ENCODE data around the gene IRAG1.

Gene IRAG1

GRCh38 chr11:10666556-10667520 lies 26.7 kb downstream of the IRAG1 start:
- DNase-seq, result no peak

GRCh38 chr11:10664496-10664895 lies 29.1 kb downstream of the IRAG1 start:
- DNase-seq, result no peak

- DNase-seq, result no peak
These were observed 29.6 kb downstream of the IRAG1 start for GRCh38 chr11:10663990-10664389.

- no peak for DNase-seq
These were observed 30.2 kb downstream of the IRAG1 start for GRCh38 chr11:10663365-10663764.

- DNase-seq, result no peak
These were observed 33.2 kb downstream of the IRAG1 start for GRCh38 chr11:10660323-10660722.

- no peak for DNase-seq
These were observed 34.0 kb downstream of the IRAG1 start for GRCh38 chr11:10659339-10660216.

- no peak for DNase-seq
These were observed 34.8 kb downstream of the IRAG1 start for GRCh38 chr11:10658621-10659338.

- no peak for DNase-seq
These were observed 36.0 kb downstream of the IRAG1 start for GRCh38 chr11:10657308-10658271.

GRCh38 chr11:10655943-10656576 lies 37.5 kb downstream of the IRAG1 start:
- DNase-seq, result no peak

GRCh38 chr11:10655227-10655626 lies 38.3 kb downstream of the IRAG1 start:
- no peak for DNase-seq

- no peak for DNase-seq
These were observed 38.8 kb downstream of the IRAG1 start for GRCh38 chr11:10654811-10655150.

GRCh38 chr11:10653946-10654810 lies 39.4 kb downstream of the IRAG1 start:
- DNase-seq, result peak; percentile 9

GRCh38 chr11:10653261-10653660 lies 40.3 kb downstream of the IRAG1 start:
- no peak for DNase-seq

GRCh38 chr11:10651656-10652361 lies 41.7 kb downstream of the IRAG1 start:
- DNase-seq, result no peak

GRCh38 chr11:10650630-10651029 lies 42.9 kb downstream of the IRAG1 start:
- DNase-seq, result no peak

GRCh38 chr11:10650166-10650565 lies 43.4 kb downstream of the IRAG1 start:
- DNase-seq, result no peak

GRCh38 chr11:10648871-10649270 lies 44.7 kb downstream of the IRAG1 start:
- DNase-seq, result no peak

- DNase-seq, result no peak
These were observed 46.7 kb downstream of the IRAG1 start for GRCh38 chr11:10646681-10647355.

- DNase-seq, result no peak
These were observed 47.5 kb downstream of the IRAG1 start for GRCh38 chr11:10646005-10646404.
